Measurements from ENCODE around the gene PLA2G6. TPM values are rescaled to one million over a fixed set of nuclear protein-coding genes. Genes with fewer than 3 reads are reported as not detected.

PLA2G6 gene
- total RNA-seq, 1 experiment from 2014 or later = 29.9 TPM

GRCh38 chr22:38072322-38073149 is 109.1 kb downstream of the PLA2G6 start:
- Mint-ChIP-seq H3K4me1 (peaks cover 2% of the 10 kb centered on the region; the same call in 1 of the 2 replicates), H3K9me3 (no peaks in the 10 kb centered on the region), H3K36me3 (peaks cover 10% of the 10 kb centered on the region), H3K27ac (no peak overlapping the region), H3K27me3 (ENCODE audit: low read depth) (no peaks in the 10 kb centered on the region), H3K4me3 (no peak overlapping the region)
- ChIA-PET POLR2A (no interaction called here), CTCF (interaction anchor here (0.6 to 3.4 kb wide), 5 partner anchors 20 to 32 kb away, joined by 3 to 41 read pairs (median 9); no protein-coding TSS in a partner anchor)
- ATAC-seq = no peak
- TF ChIP-seq, protein P1, sequence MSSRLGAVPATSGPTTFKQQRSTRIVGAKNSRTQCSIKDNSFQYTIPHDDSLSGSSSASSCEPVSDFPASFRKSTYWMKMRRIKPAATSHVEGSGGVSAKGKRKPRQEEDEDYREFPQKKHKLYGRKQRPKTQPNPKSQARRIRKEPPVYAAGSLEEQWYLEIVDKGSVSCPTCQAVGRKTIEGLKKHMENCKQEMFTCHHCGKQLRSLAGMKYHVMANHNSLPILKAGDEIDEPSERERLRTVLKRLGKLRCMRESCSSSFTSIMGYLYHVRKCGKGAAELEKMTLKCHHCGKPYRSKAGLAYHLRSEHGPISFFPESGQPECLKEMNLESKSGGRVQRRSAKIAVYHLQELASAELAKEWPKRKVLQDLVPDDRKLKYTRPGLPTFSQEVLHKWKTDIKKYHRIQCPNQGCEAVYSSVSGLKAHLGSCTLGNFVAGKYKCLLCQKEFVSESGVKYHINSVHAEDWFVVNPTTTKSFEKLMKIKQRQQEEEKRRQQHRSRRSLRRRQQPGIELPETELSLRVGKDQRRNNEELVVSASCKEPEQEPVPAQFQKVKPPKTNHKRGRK (CRISPR knock-in tag; IDR thresholded peaks at IDR 0.05; ENCODE audit: borderline replicate concordance) = no peak
- TF ChIP-seq ZNF425 (CRISPR knock-in tag; conservative IDR thresholded peaks at IDR 0.05) (no peak), CREB1 (CRISPR knock-in tag; IDR thresholded peaks at IDR 0.05) (no peak), SP1 (CRISPR knock-in tag; conservative IDR thresholded peaks at IDR 0.05) (no peak), ZNF121 (CRISPR knock-in tag; IDR thresholded peaks at IDR 0.05) (no peak), ZNF317 (CRISPR knock-in tag; IDR thresholded peaks at IDR 0.05; ENCODE audit: borderline replicate concordance, low read depth) (no peak), ZNF396 (CRISPR knock-in tag; IDR thresholded peaks at IDR 0.05; ENCODE audit: borderline replicate concordance) (no peak), TP53 (CRISPR knock-in tag; IDR thresholded peaks at IDR 0.05) (no peak), FOXJ3 (CRISPR knock-in tag; IDR thresholded peaks at IDR 0.05; ENCODE audit: borderline replicate concordance) (no peak), GTF2I (CRISPR knock-in tag; conservative IDR thresholded peaks at IDR 0.05) (no peak), SMAD4 (CRISPR knock-in tag; IDR thresholded peaks at IDR 0.05) (no peak), NFE2L1 (CRISPR knock-in tag; IDR thresholded peaks at IDR 0.05) (no peak), TEAD4 (CRISPR knock-in tag; IDR thresholded peaks at IDR 0.05) (no peak), ZNF416 (CRISPR knock-in tag; IDR thresholded peaks at IDR 0.05) (no peak)
- TF ChIP-seq, protein P2, sequence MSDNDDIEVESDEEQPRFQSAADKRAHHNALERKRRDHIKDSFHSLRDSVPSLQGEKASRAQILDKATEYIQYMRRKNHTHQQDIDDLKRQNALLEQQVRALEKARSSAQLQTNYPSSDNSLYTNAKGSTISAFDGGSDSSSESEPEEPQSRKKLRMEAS (CRISPR knock-in tag; IDR thresholded peaks at IDR 0.05) = no peak
- TF ChIP-seq, protein P3, sequence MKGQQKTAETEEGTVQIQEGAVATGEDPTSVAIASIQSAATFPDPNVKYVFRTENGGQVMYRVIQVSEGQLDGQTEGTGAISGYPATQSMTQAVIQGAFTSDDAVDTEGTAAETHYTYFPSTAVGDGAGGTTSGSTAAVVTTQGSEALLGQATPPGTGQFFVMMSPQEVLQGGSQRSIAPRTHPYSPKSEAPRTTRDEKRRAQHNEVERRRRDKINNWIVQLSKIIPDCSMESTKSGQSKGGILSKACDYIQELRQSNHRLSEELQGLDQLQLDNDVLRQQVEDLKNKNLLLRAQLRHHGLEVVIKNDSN (CRISPR knock-in tag; IDR thresholded peaks at IDR 0.05) = no peak
- TF ChIP-seq, protein P4, sequence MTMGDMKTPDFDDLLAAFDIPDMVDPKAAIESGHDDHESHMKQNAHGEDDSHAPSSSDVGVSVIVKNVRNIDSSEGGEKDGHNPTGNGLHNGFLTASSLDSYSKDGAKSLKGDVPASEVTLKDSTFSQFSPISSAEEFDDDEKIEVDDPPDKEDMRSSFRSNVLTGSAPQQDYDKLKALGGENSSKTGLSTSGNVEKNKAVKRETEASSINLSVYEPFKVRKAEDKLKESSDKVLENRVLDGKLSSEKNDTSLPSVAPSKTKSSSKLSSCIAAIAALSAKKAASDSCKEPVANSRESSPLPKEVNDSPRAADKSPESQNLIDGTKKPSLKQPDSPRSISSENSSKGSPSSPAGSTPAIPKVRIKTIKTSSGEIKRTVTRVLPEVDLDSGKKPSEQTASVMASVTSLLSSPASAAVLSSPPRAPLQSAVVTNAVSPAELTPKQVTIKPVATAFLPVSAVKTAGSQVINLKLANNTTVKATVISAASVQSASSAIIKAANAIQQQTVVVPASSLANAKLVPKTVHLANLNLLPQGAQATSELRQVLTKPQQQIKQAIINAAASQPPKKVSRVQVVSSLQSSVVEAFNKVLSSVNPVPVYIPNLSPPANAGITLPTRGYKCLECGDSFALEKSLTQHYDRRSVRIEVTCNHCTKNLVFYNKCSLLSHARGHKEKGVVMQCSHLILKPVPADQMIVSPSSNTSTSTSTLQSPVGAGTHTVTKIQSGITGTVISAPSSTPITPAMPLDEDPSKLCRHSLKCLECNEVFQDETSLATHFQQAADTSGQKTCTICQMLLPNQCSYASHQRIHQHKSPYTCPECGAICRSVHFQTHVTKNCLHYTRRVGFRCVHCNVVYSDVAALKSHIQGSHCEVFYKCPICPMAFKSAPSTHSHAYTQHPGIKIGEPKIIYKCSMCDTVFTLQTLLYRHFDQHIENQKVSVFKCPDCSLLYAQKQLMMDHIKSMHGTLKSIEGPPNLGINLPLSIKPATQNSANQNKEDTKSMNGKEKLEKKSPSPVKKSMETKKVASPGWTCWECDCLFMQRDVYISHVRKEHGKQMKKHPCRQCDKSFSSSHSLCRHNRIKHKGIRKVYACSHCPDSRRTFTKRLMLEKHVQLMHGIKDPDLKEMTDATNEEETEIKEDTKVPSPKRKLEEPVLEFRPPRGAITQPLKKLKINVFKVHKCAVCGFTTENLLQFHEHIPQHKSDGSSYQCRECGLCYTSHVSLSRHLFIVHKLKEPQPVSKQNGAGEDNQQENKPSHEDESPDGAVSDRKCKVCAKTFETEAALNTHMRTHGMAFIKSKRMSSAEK (CRISPR knock-in tag; IDR thresholded peaks at IDR 0.05; ENCODE audit: borderline replicate concordance) = no peak
- DNase-seq (ENCODE audit: low spot score) = no peak
